Measurements from ENCODE around the gene PHF21A.

PHF21A gene

GRCh38 chr11:46026606-46027293 is 94.5 kb downstream of the PHF21A start:
- TF ChIP-seq ZFP3 (CRISPR knock-in tag; IDR thresholded peaks at IDR 0.05) (no peak), ZFP30 (CRISPR knock-in tag; IDR thresholded peaks at IDR 0.05) (no peak), ZNF565 (CRISPR knock-in tag; conservative IDR thresholded peaks at IDR 0.05; ENCODE audit: low read depth) (no peak), PATZ1 (CRISPR knock-in tag; IDR thresholded peaks at IDR 0.05; ENCODE audit: borderline replicate concordance) (no peak), ZC3H10 (CRISPR knock-in tag; IDR thresholded peaks at IDR 0.05) (no peak), CSRNP3 (CRISPR knock-in tag; IDR thresholded peaks at IDR 0.05) (no peak), TOX (CRISPR knock-in tag; IDR thresholded peaks at IDR 0.05; ENCODE audit: borderline replicate concordance) (no peak), CSDC2 (CRISPR knock-in tag; IDR thresholded peaks at IDR 0.05) (no peak), TSHZ2 (CRISPR knock-in tag; IDR thresholded peaks at IDR 0.05) (no peak), PPARA (CRISPR knock-in tag; IDR thresholded peaks at IDR 0.05; ENCODE audit: borderline replicate concordance) (no peak), OSR1 (CRISPR knock-in tag; IDR thresholded peaks at IDR 0.05) (no peak), RARB (CRISPR knock-in tag; IDR thresholded peaks at IDR 0.05) (no peak), GLIS3 (CRISPR knock-in tag; IDR thresholded peaks at IDR 0.05) (no peak), BACH2 (CRISPR knock-in tag; IDR thresholded peaks at IDR 0.05; ENCODE audit: borderline replicate concordance) (no peak), CREB5 (CRISPR knock-in tag; IDR thresholded peaks at IDR 0.05; ENCODE audit: low read depth) (no peak), POU6F1 (CRISPR knock-in tag; IDR thresholded peaks at IDR 0.05; ENCODE audit: borderline replicate concordance, low read depth) (no peak), TCF4 (CRISPR knock-in tag; IDR thresholded peaks at IDR 0.05; ENCODE audit: borderline replicate concordance) (no peak), ZNF8 (CRISPR knock-in tag; IDR thresholded peaks at IDR 0.05) (no peak), ISL1 (CRISPR knock-in tag; IDR thresholded peaks at IDR 0.05) (no peak)
- peak; percentile 96 for ATAC-seq

- TF ChIP-seq ISL1 (CRISPR knock-in tag; IDR thresholded peaks at IDR 0.05) (no peak), ZNF565 (CRISPR knock-in tag; conservative IDR thresholded peaks at IDR 0.05; ENCODE audit: low read depth) (no peak), CREB5 (CRISPR knock-in tag; IDR thresholded peaks at IDR 0.05; ENCODE audit: low read depth) (no peak), PATZ1 (CRISPR knock-in tag; IDR thresholded peaks at IDR 0.05; ENCODE audit: borderline replicate concordance) (no peak), ZNF70 (CRISPR knock-in tag; IDR thresholded peaks at IDR 0.05) (no peak), POU6F1 (CRISPR knock-in tag; IDR thresholded peaks at IDR 0.05; ENCODE audit: borderline replicate concordance, low read depth) (no peak)
- no peak for ATAC-seq
Observed at GRCh38 chr11:46020084-46020599, 101.1 kb downstream of the PHF21A start.

Measured in SK-N-SH treated with all-trans-retinoic acid at 6 μM for 48 hours (cell line).